Stromal cell of bone marrow (primary cell): ENCODE results near the gene APBB2.

Experiments
- DNase-seq: peaks from one replicate; pipeline ENCODE4 v3.0.0-alpha.2; 2012; ENCODE audit warnings: low read depth

The APBB2 gene

DNA sequence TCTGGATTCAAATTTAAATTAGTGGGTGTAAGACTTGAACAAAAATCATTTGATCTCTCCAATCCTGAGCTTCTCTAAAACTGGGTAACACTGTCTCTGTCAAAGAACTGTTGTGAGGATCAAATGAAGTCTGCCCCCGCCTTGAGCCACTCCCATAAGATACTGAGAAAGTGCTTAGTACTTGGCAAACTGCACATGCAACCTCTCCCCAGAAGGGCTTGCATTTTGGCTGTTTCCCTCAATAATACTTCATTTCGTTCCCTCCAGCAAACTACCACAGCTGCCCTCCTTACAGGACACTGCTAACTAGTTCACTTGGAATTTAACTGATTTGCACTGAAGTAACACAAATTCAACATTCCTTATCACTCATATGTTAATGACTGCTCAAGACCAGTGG is 79.8 kb downstream of the APBB2 start:
- no peak for DNase-seq

DNA sequence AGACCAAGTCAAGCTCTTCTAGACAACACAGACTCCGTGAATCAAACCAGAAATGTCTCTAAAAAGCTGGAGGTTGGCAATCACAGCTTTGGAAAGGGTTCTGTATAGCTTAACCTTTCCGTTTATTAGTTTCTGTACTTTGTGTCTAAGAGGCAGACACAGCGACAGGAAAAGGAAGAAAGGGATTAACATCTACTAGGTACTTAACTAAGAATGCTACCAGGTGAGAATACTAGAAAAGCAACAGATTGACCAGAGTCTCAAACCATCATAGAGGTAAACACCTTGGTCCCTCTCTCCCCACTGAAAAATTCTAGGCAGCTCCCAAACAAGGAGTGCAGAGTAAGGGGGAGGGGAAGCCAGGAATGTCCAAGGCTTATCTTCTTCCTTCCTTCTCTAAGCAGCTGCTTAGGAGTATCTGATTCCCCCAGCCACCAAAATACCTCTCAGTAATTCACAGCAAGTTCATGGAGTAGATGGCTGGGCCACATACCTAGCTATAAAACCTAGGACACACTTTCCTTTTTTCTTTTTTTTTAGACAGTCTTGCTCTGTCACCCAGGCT is 80.8 kb downstream of the APBB2 start:
- no peak for DNase-seq

DNA sequence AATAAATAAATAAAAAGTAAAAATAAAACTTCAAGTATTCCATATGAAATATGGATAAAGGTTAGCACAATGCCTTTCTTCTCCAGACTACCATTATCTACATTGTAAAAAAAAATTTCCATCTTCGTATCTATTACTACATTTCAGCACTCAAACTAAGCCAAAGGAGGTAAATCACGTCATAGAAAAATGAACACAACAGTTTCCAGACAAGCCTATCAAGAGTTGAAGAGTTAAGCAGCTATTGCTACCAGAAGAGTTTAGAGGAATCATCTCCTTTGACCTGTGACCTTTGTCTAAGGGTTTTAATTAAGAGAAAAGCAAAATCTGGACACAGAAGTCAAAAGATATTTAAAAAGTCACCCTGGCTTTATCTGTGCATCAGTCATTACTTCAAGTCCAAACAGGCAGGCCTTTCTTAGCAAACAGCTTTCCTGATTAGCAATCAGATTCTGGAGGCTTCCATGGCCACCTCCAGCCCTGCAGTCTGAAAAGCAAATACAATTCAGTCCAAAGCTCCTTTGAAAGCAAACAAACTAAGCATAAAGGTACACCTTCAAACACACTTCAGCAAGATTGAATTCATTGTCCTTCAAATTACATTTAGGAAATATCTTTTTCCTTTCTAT is 82.2 kb downstream of the APBB2 start:
- DNase-seq = no peak

DNA sequence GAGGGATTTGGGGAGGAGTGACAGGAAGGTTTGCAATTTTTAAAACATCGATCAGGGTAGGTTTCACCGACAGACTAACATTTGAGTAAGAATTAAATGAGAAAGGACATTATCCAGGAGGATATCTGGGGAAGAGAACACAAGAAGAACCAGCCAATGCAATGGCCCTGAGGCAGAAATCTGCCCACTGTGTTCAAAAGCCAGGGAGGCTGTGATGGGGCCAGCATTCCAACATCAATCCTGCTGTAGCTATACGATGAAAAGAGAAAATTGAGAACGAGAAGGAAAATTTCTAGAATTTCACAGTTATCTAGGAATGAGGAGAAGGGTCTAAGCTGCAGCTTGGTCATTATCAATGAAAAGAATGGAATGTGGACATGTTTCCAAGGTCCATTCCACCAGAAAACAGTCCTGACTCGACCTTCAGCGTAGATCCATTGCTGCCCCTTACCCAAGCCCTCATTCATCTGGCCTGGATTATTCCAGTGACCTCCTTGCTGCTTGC is 84.4 kb downstream of the APBB2 start:
- no peak for DNase-seq

DNA sequence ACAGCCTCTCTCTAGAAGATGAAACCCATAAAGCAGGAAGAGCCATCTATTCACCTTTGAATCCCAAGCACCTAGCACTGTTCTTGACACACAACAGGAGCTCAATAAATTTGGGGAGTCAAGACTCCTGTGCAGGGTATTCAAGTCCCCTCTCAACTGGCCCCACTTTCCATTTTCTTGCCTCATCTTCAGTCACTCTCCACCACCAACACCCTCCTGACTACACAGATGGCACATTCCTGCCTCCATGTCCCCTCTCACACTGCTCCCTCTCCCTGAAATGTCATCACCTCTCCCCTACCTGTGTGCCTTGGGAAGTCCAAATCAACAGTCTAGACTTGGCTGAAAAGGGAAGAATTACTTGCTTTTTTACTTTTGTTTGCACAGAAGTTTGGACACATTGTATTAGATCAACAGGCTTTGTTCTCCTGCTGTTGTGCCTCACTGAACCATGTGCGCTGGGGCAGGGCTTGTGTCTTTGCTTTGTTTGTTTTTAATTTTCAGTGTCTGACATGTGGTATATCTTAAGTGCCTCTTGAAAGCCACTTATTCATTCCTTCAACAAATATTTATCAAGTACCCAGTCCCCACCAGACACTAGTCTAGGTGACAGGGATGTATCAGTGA is 85.1 kb downstream of the APBB2 start:
- DNase-seq = no peak

DNA sequence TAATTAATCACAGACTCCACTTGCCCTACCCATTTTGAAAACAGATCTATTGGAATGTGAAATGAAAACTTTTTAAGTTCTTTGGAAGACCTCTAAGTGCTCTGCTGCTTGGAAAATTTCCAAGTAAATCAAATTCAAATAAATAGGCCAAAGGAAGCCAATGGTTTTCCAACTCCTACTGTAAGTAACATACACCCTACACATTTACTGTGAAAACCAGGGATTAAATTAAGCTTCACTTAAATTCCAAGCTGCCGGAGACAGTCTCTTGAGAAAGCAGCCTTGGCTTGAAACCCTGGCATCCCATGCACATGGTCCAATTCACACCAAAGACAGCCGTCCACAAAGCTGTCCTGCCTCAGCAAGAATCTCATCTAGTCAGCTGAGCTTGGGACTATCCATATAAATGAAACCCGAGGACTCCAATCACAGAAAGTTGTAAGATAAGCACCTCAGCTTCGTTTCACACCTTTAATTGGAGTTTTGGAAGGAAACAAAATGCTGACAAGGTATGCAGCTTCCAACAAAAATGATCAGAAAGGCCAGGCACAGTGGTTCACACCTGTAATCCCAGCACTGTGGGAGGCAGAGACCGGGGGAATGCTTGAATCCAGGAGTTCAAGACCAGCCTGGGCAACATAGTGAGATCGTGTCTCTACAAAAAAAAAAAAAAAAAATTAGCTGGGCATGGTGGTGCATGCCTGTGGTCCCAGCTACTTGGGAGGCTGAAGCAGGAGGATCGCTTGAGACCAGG is 88.6 kb downstream of the APBB2 start:
- DNase-seq = no peak

DNA sequence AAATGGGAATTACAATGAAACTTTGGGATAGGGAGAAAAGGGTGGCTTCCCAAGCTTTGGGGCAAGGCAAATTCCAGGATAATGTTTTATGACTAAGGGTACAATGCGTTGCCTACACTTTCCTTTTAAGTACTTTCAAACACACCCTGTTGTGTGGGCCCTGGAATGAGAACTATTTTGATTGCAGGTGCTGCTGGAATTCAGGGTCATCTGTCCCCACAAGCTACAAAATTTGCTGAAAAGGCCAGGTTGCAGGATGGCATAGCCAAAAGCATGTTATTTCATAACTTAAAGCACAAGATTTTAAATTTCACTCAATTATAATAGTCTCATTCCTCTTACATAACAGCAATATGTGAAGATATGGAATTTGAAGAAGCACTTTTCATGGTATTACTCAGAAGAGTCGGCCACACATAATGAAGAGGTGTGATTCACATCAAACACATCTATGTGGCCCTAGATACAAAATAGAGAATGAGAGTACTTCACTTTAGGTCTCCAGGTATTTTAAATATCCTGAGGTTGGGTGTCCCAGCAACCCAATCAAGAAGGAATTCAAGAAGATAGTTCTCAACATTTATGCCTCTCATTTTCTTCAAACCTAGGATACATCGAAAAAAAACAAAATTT is 89.3 kb downstream of the APBB2 start:
- DNase-seq = no peak

DNA sequence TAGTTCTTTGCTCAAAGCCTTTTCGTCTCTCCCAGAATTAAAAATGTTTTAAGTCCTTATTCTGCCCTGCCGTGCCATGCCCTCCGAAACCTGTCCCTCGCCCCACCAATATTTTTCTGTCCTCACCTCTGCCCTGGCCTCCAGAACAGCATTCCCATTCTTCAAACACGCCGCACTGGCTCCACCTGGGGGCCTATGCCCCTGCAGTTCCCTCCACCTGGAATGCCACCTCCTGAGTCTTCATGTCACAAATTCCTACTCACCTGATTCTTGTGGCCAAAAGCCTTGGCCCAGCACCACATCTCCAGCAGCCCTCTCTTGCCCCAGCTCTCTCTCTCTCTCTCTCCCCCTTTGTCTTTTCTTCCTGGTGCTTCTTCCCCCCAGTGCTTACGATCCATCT is 91.6 kb downstream of the APBB2 start:
- DNase-seq = no peak

DNA sequence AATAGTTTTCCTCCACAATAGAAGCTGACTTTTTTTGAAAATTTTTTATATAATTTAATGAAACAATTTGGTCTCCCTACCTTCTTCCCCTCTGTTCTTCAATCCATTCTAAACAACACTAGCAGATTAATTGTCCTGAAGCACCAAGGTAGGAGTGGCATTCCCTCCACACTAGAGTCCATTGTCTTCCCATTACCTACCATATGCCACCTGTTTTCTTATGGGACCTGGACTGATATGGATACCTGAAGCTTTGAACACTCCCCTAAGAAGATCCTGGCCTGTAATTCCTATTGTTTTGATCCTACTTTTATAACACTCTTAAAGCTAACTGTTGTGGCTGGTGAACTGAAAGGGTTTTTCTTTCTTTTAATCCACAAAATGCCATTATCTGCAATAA is 92.0 kb downstream of the APBB2 start:
- no peak for DNase-seq

DNA sequence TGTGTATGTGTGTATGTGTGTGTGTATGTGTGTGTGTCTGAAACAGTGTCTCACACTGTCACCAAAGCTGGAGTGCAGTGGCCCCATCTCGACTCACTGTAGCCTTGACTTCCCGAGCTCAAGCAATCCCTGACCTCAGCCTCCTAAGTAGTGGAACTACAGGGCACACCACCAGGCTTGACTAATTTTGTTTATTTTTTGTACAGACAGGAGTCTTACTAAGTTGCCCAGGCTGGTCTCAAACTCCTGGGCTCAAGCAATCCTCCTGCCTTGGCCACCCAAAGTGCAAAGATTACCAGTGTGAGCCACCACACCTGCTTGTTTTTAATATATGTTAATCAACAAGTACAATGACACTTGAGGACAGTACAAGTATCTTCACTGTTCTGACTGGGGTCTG is 92.4 kb downstream of the APBB2 start:
- no peak for DNase-seq

DNA sequence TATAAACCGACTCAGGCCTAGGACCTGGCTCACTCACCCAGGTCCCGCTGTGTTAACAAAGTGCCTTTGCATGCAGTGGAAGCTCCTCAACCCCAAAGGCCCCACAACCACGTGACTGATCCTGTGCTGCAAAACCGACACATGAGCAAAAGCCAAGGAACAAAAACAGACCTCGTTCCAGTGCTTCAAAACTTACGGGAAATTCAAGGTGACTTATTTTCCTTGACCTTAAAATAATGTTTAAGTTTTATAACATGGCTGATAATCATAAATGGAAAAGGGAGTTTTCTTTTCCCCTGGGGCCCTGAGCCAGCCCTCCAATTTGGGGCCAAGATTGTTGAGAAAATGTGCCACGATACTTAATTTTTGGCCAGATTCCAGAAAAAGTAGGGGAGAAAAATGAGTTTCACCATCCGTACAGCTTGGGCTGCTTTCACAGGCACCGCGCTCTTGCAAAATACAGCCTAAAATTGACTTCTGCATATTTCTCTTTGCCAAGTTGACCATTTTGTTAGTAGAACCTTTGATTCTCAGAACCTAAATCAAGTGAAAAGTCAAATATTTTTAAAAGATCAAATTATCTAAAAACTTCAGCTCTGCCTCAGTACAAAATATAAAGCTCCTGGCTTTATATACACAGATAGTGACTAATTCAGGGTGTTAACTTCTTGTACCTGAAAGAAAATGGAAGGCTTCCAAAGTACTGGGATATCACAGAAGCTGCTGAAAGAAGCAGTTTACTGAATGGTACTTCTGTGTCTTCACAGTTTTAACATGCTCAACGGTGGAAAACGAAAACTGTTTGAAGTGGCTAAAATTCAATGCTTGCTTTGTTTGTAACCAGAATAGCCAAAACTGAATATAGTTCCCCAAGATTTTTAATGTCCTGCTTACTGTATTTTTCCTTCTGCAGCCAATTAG is 93.8 kb downstream of the APBB2 start:
- peak; percentile 36 for DNase-seq

DNA sequence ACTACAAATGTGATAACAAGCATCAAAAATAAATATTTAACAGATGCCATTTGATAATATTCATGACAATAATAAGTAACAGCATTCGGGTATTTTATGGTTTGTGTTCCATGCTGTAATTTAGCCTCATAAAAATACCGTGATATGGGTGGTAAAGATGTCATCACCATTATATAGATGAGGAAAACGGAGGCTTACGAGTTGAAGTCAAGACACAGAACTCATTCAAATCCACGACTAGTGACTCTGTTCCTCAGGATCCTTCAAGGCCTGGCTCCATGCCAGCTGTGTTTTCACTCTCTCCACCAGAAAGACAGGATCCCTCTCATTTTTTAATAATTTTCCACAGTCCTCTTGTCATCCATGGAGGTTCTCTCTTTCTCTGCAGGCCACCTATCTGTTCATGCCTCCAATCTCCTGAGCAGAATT is 94.5 kb downstream of the APBB2 start:
- DNase-seq = no peak

DNA sequence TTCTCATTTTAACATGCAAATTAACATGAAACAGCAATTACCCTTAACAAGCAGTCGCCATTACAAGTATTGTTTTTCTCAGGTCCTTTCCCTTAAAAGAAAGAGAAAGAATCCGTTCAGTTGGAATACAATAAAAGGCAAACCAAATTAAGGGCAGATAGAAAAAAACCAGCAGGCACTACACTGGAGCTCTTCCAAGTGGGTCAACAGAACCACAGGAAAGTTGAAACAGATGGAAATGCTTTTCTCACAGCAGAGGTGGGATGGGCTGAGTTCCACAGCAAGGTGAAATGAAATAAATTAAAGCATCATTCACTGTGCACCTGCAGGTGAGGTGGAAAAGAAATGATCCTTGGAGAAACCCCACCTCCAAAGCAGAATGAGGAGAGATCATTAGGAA is 102.6 kb downstream of the APBB2 start:
- no peak for DNase-seq

DNA sequence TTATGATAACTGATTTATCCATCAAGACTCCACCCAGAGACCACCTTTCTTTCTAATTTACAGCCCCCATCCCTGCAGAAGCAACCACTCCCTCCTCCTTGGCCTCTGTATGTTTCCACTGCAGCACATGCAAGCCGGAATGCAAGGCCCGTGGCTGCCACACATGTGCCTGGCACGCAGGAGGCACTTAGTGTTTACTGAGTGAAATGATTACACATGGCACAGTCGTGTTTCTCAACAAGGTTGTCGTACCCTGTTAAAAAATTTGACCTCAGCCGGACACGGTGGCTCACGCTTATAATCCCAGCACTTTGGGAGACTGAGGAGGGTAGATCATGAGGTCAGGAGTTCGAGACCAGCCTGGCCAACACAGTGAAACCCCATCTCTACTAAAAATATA is 104.3 kb downstream of the APBB2 start:
- no peak for DNase-seq

DNA sequence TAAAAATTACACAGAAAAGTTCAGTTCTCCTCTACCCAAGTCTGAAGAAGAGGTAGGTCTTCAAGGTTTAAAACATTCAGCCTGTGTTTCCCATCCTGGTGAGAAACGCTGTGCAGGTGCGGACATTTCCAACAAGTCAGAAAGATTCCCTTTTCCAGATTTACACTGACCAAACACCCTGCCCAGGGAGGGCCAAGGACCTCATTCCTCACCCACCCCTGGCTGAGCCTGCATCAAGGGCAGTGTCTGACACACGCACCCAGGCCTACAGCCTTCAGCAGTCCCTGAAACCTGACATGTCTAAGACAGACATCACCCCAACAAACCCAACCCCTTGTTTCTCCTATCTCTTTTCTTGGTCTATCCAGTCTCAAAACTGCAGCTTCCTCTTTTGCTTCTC is 105.9 kb downstream of the APBB2 start:
- no peak for DNase-seq

DNA sequence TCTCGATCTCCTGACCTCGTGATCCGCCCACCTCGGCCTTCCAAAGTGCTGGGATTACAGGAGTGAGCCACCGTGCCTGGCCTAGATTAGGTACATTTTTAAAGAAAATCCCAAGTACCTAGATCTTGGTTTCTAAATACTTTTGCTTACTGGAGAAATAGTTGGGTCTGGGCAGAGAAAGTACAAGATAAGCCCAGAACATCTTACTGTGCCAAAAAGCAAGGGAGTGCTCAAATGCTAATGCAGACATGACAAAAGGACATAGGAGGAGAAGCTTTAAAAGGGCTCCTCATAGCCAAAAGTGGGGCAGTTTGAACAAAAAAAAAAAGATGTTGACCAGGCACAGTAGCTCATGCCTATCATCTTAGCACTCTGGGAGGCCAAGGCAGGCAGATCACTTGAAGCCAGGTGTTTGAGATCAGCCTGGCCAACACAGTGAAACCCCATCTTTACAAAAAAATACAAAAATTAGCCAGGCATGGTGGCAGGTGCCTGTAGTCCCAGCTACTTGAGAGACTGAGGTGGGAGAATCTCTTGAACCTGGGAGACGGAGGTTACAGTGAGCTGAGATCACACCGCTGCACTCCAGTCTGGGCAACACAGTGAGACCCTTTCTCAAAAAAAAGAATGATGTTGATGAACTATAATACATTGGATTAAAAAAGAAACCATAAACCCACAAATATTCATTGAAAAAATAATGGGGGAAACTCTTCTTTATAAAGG is 107.5 kb downstream of the APBB2 start:
- no peak for DNase-seq

DNA sequence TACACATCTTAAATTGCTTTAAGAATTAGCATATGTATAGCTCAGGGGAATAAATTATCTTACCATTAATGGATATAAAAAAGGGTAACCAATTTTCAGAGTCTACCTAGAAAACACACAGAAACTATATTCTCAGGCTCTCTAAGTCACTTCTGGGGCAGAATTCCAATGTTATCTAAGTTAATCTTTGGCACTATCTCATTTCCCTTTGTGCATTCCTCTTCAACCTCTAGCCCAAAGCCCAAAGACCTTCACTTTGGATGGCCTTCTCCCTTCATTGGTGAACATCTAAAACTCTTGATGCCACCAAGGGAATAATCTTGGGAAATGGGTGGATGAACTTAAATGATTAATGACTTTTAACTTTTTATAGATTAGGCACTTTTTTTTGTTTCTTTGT is 108.3 kb downstream of the APBB2 start:
- DNase-seq = no peak

DNA sequence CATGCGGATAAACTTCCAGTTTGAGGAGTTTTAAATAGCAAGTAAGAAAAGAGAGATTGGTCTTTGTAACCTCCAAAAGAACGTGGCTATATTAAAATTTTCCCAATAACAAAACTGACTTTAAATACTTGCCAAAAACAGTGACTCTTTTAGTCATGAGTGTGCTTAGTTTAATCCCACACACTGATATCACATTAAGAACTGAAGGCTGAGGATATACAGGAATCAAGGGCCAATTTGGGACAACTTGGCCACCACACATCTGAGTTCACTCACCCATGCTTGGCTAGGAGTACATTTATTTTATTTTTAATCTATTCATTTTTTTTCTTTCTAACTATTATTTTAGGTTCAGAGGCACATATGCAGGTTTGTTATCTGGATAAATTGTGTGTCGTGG is 110.2 kb downstream of the APBB2 start:
- no peak for DNase-seq

DNA sequence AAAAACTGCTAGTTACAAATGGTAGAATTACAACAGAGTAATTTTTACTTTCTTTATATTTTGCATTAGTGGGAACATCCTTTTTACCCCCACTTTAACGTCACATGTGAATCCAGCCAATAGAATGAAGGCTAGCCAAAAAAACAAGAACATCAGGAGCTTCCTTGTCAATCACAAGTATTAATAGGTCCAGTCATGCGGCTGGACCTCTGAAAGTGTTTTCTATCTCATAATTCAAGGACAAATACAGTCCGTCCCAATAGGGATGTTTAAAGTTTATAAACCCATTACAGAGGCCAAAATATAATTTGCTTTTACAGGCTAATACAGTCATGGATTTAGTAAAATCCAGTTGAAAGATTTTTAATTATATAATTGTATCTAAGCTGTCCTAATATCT is 110.7 kb downstream of the APBB2 start:
- no peak for DNase-seq

DNA sequence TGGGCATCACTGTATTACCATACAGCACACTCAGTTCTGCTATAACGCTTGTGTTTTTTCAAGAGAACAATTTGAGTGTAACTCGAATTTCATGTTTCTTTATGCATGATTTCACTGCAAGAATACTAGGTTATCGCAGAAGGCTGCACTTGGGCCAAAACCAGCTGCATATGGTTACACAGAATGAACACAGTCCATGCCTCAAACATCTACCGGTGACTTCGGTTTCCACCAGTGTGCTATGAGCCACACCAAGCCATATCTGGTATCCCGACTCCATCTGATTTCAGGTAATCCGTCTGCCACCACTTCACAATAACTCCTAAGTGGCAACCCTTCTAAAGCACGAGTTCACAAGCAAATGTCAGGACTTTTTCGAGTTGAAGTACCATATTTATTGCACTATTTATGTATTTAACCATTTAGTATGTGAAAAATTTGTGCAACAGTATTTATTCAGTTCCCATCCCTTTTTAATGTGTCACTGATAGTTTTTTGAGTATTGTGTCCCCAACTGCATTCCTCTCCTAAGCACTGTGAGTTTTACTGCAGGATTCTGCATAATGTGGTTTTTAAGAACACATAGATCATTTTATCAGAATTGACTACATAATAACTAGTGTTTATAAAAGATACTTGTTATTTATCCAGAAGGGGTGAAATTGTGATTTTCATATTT is 111.8 kb downstream of the APBB2 start:
- DNase-seq = no peak
